Activated naive CD4-positive, alpha-beta T cell treated with anti-CD3 and anti-CD28 coated beads, Interleukin-2, amount 10 ng/mL, durations not matched to agents 7 days and 5 days (primary cell): ENCODE data around the gene METTL16.
"Not testable (repeated sequence)": the region's sequence is repeated elsewhere in the genome, so short reads cannot be mapped to it uniquely, and the experiment has no call there.

Source experiments
- CTCF ChIA-PET: fragments of 350-600 bp; sonication (Branson Sonifier 250); formaldehyde crosslinking; loops from one replicate; lab custom pipeline; 2021; ENCODE audit warnings: antibody characterized with exemption; lab: Charles Lee
- DNase-seq: peaks from one replicate; pipeline ENCODE4 v3.0.0-alpha.2; 2020
- H3K27ac Mint-ChIP-seq: one replicate; pipeline ENCODE4 v1.8.0; 2021; ENCODE audit warnings: mild to moderate bottlenecking, moderate library complexity, mixed read lengths
- H3K27me3 Mint-ChIP-seq: one replicate; pipeline ENCODE4 v1.8.0; 2021; ENCODE audit warnings: mild to moderate bottlenecking, mixed read lengths
- H3K36me3 Mint-ChIP-seq: one replicate; pipeline ENCODE4 v1.8.0; 2021; ENCODE audit warnings: mixed read lengths
- H3K4me1 Mint-ChIP-seq: one replicate; pipeline ENCODE4 v1.8.0; 2021; ENCODE audit warnings: mixed read lengths
- H3K4me3 Mint-ChIP-seq: one replicate; pipeline ENCODE4 v1.8.0; 2021; ENCODE audit warnings: mild to moderate bottlenecking, moderate library complexity, mixed read lengths
- H3K9me3 Mint-ChIP-seq: one replicate; pipeline ENCODE4 v1.8.0; 2021; ENCODE audit warnings: mixed read lengths

The METTL16 gene

DNA sequence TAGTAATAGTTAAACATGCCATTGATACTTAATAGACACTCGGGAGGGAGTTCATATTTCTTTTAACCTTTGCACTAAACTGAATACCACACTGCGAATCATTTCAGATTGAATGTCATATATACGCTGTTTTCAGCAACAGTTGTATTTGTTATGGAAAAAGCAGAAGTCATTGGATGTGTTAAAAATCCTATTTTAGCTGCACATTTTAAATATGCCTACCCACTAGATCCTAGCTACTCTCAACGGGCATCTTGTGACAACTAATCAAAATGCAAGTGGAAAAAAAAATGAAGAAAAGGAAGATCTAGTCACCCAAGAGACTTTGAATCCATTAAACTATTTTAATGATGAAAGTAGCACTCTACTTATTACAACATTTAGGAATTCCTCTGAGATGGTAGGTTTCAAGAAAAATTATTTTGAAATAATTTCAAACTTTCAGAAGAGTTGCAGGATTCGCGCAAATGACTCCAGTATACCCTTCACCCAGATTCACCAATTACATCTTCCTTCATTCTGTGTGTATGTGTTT, 59.4 kb downstream of the METTL16 start:
- Mint-ChIP-seq H3K27ac (no peak overlapping the region), H3K4me3 (no peak overlapping the region), H3K36me3 (peaks cover 3% of the 10 kb centered on the region), H3K4me1 (no peaks in the 10 kb centered on the region), H3K9me3 (no peaks in the 10 kb centered on the region), H3K27me3 (no peaks in the 10 kb centered on the region)
- CTCF ChIA-PET, result interaction anchor here (0.5 to 0.8 kb wide), 2 partner anchors 14 to 25 kb away, joined by 3 read pairs; no protein-coding TSS in a partner anchor
- DNase-seq, result no peak

DNA sequence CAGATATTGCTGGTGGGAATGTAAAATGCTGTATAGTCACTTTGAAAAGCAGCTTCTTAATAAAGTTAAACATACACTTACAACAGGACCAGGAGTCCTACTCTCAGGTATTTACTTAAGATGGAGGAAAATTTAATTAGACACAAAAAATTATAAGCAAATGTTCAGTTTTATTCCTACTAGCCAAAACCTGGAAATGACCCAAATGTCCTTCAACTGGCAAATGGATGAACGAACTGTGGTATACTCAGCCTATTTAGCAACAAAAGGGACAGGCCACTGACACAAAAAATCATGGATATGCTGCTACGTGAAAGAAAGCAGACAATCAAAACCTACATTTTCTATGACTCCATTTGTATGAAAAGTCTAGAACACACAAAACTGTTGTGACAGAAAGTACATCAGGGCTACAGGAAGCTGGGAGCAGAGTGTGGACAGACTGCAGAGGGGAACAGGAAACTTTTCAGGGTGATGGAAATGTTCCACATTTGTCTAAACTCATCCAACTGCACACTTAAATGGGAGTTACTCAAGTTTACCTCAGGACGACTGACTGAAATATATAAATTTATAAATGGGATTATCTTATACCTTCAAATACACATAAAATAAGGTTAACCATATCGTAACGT, 61.6 kb downstream of the METTL16 start:
- Mint-ChIP-seq H3K4me3 (no peak overlapping the region), H3K27ac (no peak overlapping the region), H3K36me3 (peaks cover 7% of the 10 kb centered on the region), H3K4me1 (no peaks in the 10 kb centered on the region), H3K9me3 (peaks cover 5% of the 10 kb centered on the region), H3K27me3 (no peaks in the 10 kb centered on the region)
- CTCF ChIA-PET, result no interaction called here
- no peak for DNase-seq

DNA sequence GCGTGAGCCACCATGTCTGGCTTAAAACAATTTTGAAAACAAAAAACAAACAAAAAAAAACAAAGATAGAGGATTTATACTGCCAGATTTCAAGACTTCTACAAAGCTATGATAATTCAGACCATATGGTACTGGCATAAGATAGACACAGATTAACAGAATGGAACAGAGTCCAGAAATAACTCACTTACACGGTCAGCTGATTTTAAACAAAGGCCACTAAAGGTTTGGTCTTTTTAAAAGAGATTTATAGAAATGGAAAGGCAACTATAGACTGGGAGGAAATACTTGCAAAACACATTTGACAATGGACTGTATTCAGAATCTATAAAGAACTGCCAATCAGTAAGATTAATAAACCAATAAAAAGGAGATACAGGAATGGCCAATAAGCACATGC, 62.2 kb downstream of the METTL16 start:
- no peak overlapping the region for H3K4me3 Mint-ChIP-seq
- no peak overlapping the region for H3K27ac Mint-ChIP-seq

DNA sequence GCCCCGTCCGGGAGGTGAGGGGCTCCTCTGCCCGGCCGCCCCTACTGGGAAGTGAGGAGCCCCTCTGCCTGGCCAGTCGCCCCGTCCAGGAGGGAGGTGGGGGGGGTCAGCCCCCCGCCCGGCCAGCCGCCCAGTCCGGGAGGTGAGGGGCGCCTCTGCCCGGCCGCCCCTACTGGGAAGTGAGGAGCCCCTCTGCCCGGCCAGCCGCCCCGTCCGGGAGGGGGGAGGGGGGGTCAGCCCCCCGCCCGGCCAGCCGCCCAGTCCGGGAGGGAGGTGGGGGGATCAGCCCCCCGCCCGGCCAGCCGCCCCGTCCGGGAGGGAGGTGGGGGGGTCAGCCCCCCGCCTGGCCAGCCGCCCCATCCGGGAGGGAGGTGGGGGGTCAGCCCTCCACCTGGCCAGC, 64.2 kb downstream of the METTL16 start:
- H3K27me3 Mint-ChIP-seq, H3K4me1 Mint-ChIP-seq, CTCF ChIA-PET, DNase-seq, H3K27ac Mint-ChIP-seq, H3K4me3 Mint-ChIP-seq, H3K9me3 Mint-ChIP-seq, H3K36me3 Mint-ChIP-seq: not testable (repeated sequence)

More for the DNA sequence above, 62.2 kb downstream of the METTL16 start:
- Mint-ChIP-seq H3K9me3 (peaks cover 5% of the 10 kb centered on the region), H3K4me1 (no peaks in the 10 kb centered on the region), H3K36me3 (peaks cover 9% of the 10 kb centered on the region), H3K27me3 (no peaks in the 10 kb centered on the region)
- CTCF ChIA-PET, result interaction anchor here (1.2 kb wide), 1 partner anchor 33 kb away, joined by 3 read pairs; no protein-coding TSS in a partner anchor
- no peak for DNase-seq

DNA sequence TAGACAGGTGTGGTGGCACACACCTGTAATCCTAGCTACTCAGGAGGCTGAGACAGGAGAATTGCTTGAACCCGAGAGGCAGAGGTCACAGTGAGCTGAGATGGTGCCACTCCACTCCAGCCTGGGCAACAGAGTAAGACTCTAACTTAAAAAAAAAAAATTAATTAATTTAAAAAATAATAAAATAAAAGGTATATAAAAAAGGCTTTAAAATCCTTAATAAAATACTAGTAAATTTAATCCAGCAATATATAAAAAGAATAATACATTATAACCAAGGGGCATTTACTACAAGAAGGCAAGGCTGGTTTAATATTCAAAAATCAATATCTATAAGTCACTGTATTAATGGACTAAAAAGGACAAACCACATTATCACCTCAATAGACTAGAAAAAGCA, 66.0 kb downstream of the METTL16 start:
- no peaks in the 10 kb centered on the region for H3K27me3 Mint-ChIP-seq
- CTCF ChIA-PET, result no interaction called here
- no peak overlapping the region for H3K4me3 Mint-ChIP-seq
- no peak overlapping the region for H3K27ac Mint-ChIP-seq
- no peak for DNase-seq
- peaks cover 5% of the 10 kb centered on the region for H3K9me3 Mint-ChIP-seq
- peaks cover 16% of the 10 kb centered on the region for H3K36me3 Mint-ChIP-seq
- no peaks in the 10 kb centered on the region for H3K4me1 Mint-ChIP-seq

DNA sequence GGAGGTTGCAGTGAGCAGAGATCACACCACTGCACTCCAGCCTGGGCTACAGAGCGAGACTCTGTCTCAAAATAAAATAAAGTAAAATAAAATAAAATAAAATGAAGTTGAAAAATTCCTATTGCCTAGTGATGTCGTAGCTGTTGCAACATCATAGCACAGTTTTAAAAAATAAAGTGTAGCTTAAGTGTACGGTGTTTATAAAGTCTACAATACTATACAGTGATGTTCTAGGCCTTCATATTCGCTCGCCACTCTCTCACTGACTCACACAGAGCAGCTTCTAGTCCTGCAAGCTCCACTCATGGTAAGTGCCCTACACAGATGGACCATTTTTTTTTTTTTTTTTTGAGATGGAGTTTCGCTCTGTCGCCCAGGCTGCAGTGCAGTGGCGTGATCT, 67.3 kb downstream of the METTL16 start:
- H3K4me3 Mint-ChIP-seq, result no peak overlapping the region
- no peaks in the 10 kb centered on the region for H3K4me1 Mint-ChIP-seq
- no peaks in the 10 kb centered on the region for H3K27me3 Mint-ChIP-seq
- CTCF ChIA-PET, result interaction anchor here (1.0 kb wide), 1 partner anchor 62 kb away, joined by 8 read pairs; no protein-coding TSS in a partner anchor
- peaks cover 5% of the 10 kb centered on the region for H3K9me3 Mint-ChIP-seq
- DNase-seq, result no peak
- no peak overlapping the region for H3K27ac Mint-ChIP-seq
- peaks cover 18% of the 10 kb centered on the region for H3K36me3 Mint-ChIP-seq

DNA sequence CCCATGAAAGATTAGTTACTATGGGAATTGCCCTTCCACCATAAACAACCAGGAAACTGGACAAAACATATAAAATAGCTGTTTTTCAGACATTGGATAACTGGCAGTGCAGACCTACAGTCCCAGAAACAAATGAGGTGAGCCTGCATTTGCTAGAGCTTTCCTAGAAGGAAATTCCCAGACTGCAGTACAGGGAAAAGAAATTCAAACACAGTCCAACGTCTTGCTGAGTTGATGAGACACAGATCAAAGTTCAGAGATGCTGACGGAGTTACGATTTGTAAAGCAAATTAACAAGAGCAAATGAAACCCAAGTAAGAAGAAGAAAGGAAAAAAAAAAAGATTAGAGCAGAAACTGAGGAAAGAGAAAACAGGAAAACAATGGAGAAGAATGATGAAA, 69.5 kb downstream of the METTL16 start:
- H3K27me3 Mint-ChIP-seq, result no peaks in the 10 kb centered on the region
- H3K9me3 Mint-ChIP-seq, result peaks cover 5% of the 10 kb centered on the region
- no peak overlapping the region for H3K4me3 Mint-ChIP-seq
- no peak for DNase-seq
- no peak overlapping the region for H3K27ac Mint-ChIP-seq
- H3K4me1 Mint-ChIP-seq, result no peaks in the 10 kb centered on the region
- H3K36me3 Mint-ChIP-seq, result peaks cover 30% of the 10 kb centered on the region
- CTCF ChIA-PET, result no interaction called here

DNA sequence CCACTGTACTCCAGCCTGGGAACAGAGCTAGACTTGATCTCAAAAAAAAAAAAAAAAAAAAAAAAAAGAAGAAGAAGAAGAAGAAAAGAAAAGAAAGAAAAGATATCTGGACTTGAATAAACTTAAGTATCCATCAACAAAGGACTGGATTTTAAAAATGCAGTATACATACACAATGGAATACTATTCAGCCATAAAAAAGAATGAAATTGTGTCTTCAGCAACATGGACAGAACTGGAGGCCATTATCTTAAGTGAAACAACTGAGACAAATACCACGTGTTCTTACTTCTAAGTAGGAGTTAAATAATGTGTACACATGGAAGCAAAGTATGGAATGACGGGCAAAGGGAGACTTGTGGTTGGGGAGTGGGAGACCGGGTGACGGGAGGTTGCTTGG, 70.8 kb downstream of the METTL16 start:
- no peaks in the 10 kb centered on the region for H3K4me1 Mint-ChIP-seq
- H3K9me3 Mint-ChIP-seq, result peaks cover 1% of the 10 kb centered on the region
- CTCF ChIA-PET, result interaction anchor here (0.6 kb wide), 1 partner anchor 365 kb away, joined by 3 read pairs; no protein-coding TSS in a partner anchor
- H3K27ac Mint-ChIP-seq, result no peak overlapping the region
- H3K27me3 Mint-ChIP-seq, result no peaks in the 10 kb centered on the region
- no peak overlapping the region for H3K4me3 Mint-ChIP-seq
- peaks cover 35% of the 10 kb centered on the region for H3K36me3 Mint-ChIP-seq
- DNase-seq, result no peak

DNA sequence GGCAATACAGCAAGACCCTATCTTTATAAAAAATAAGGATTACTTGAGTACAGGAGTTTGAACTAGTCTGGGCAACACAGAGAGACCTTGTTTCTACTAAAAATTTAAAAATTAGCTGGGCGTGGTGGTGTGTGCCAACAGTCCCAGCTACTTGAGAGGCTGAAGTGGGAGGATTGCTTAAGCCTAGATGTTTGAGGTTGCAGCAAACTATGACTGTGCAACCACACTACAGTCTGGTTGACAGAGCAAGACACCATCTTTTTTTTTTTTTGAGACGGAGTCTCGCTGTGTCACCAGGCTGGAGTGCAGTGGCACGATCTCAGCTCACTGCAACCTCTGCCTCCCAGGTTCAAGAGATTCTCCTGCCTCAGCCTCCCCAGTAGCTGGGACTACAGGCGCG, 71.7 kb downstream of the METTL16 start:
- H3K9me3 Mint-ChIP-seq, DNase-seq, H3K27me3 Mint-ChIP-seq, CTCF ChIA-PET, H3K27ac Mint-ChIP-seq, H3K4me3 Mint-ChIP-seq, H3K4me1 Mint-ChIP-seq: not testable (repeated sequence)
- H3K36me3 Mint-ChIP-seq, result peaks cover 32% of the 10 kb centered on the region

DNA sequence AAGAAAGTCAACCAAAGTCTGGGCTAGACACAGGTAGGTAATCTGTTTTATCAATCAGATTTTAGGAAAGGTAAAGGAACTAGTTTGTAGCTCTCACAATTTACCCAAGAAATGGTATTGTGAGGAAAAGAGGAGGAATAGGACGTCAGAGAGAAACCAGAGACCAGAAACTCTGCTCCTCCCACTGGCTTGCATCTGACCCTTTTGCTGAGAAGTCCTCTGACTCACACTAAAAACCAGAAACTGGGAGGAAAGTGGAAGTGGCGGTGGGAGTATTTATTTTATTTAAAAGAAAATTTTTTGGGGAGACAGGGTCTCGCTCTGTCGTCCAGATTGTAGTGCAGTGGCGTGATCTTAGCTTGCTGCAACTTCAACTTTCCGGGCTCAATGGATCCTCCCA, 72.9 kb downstream of the METTL16 start:
- H3K9me3 Mint-ChIP-seq, result no peaks in the 10 kb centered on the region
- H3K27me3 Mint-ChIP-seq, result no peaks in the 10 kb centered on the region
- CTCF ChIA-PET, result no interaction called here
- H3K27ac Mint-ChIP-seq, result no peak overlapping the region
- no peak for DNase-seq
- H3K36me3 Mint-ChIP-seq, result peaks cover 32% of the 10 kb centered on the region
- H3K4me1 Mint-ChIP-seq, result no peaks in the 10 kb centered on the region
- H3K4me3 Mint-ChIP-seq, result no peak overlapping the region

DNA sequence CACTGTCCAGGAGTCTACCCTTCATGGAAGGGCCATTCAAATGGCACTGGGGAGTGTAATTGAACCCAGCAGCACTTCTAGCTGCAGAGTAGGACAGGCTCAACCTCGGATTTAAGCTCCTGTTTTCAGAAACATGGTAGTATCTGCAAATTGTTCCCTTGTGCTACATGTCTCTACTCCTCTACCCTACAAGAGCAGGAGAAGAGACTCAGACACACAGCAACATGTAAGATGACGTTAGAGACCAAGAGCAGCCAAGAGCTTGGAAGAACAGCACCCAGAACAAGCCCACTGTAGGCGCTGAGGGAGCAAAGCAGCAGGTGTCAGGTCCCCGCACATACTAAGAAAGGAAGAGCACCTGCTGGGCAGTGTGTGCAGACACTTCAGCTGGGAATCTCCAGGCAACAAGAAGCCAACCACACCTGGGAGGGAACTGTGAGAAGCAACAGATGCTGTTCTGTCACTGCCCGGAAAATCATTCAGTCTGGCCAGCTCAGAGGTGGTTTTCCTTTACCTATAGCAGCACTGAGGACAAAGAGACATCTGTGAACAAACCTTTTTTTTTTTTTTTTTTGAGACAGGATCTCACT, 75.3 kb downstream of the METTL16 start:
- no peaks in the 10 kb centered on the region for H3K27me3 Mint-ChIP-seq
- H3K27ac Mint-ChIP-seq, result peak overlapping the region; percentile 70
- no peak overlapping the region for H3K4me3 Mint-ChIP-seq
- no peaks in the 10 kb centered on the region for H3K9me3 Mint-ChIP-seq
- DNase-seq, result no peak
- H3K4me1 Mint-ChIP-seq, result no peaks in the 10 kb centered on the region
- H3K36me3 Mint-ChIP-seq, result peaks cover 35% of the 10 kb centered on the region
- CTCF ChIA-PET, result no interaction called here

DNA sequence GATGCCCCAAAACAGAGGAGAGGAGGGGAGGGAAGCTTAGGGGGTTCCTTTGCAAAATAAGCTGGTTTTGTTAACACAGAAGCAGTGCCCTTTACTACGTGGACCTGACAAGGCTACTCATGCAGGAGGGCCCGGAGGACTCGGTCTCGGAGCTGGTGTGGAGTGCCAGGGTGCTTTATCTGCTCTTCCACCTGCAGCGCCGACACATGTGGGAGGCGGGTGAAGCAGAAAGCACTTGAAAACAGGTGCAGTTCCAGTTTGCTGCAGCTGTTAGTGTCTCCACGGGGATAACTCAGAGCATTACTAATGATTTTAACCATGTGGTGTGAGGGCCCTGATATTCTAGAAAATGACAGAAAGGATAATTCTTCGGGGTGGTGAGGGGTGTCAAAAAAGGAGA, 75.8 kb downstream of the METTL16 start:
- DNase-seq, result no peak
- CTCF ChIA-PET, result no interaction called here
- H3K27me3 Mint-ChIP-seq, result no peaks in the 10 kb centered on the region
- peak overlapping the region; percentile 21 for H3K27ac Mint-ChIP-seq
- H3K36me3 Mint-ChIP-seq, result peaks cover 30% of the 10 kb centered on the region
- H3K4me1 Mint-ChIP-seq, result no peaks in the 10 kb centered on the region
- no peak overlapping the region for H3K4me3 Mint-ChIP-seq
- no peaks in the 10 kb centered on the region for H3K9me3 Mint-ChIP-seq

DNA sequence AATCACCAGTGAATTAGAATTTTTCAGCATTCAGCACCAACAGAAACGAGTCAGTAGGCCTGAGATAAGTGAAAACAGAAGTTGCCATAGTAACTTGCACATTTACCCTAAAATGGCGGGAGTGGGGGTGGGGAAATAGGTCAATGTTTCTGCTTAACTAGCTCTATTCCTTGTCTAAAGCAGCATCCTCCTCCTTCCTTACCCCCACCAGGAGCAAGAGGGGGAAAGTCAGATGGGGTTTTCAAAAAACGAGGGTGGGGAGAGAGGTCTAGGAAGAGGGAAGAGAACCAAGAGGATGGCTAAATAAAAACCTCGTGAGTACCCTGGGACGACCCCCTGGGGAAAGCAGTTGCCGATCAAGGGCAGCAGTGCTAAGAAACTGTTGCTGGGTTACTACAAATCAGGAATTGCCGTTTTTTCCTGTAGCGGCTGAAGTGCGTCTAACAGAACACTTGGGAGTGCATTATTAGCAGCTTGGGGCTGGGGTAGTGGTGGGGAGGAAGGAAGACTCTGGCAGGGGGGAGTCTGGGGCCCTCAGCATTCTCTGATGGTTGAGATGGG, 76.4 kb downstream of the METTL16 start:
- Mint-ChIP-seq H3K4me3 (no peak overlapping the region), H3K27me3 (no peaks in the 10 kb centered on the region), H3K27ac (no peak overlapping the region), H3K36me3 (peaks cover 27% of the 10 kb centered on the region), H3K4me1 (no peaks in the 10 kb centered on the region), H3K9me3 (no peaks in the 10 kb centered on the region)
- CTCF ChIA-PET, result interaction anchor here (1.2 kb wide), 1 partner anchor 19 kb away, joined by 3 read pairs; no protein-coding TSS in a partner anchor
- no peak for DNase-seq

DNA sequence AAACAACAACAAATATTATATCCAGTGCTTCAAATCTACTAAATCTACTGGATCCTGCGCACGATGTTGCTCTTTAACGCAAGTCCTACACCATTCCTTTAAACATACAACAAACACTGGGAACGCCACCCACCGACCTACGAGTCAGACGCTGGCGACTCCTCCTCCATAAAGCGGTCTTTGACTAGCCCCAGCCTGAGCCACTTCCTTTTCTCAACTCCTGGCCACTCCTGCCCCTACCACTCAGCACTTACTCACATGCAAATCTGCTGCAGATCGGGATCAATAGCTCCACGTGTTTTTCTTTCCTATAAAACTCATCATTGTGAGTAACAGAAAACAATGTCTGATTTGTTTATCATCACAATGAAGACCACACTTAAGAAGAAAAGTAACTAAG, 78.0 kb downstream of the METTL16 start:
- no peak for DNase-seq
- H3K27me3 Mint-ChIP-seq, result no peaks in the 10 kb centered on the region
- no peaks in the 10 kb centered on the region for H3K4me1 Mint-ChIP-seq
- no peaks in the 10 kb centered on the region for H3K9me3 Mint-ChIP-seq
- H3K27ac Mint-ChIP-seq, result no peak overlapping the region
- CTCF ChIA-PET, result no interaction called here
- no peak overlapping the region for H3K4me3 Mint-ChIP-seq
- peaks cover 22% of the 10 kb centered on the region for H3K36me3 Mint-ChIP-seq
